HUDEP-2 (cell line): ENCODE results near the gene LCNL1.

Experiments used
- DNase-seq, 76 experiments: peaks; one replicate each; lab custom pipeline; 2025; ENCODE audit not compliant: unreplicated experiment in 76 of 76; lab: John Stamatoyannopoulos, UW

Gene LCNL1

GRCh38 chr9:136946228-136947027 is 36.4 kb upstream of the LCNL1 start:
- no peak for DNase-seq

- no peak for DNase-seq
These were observed 35.5 kb upstream of the LCNL1 start for GRCh38 chr9:136947028-136947891.

GRCh38 chr9:136947955-136948510 is 34.8 kb upstream of the LCNL1 start:
- peak in 44 of 76 experiments; percentile 5 to 52 (median 28) for DNase-seq

GRCh38 chr9:136949239-136949816 is 33.5 kb upstream of the LCNL1 start:
- DNase-seq: no peak

GRCh38 chr9:136949817-136950655 is 32.8 kb upstream of the LCNL1 start:
- peak in 74 of 76 experiments; percentile 39 to 96 (median 88) for DNase-seq

GRCh38 chr9:136950656-136951276 is 32.0 kb upstream of the LCNL1 start:
- no peak for DNase-seq

- DNase-seq: no peak
These were observed 31.1 kb upstream of the LCNL1 start, which contains the start of gene LCN12 for GRCh38 chr9:136951541-136952320. LCN12 (plus strand) TSS chr9:136952273; CDS start chr9:136952328, 55 bp downstream.

- no peak for DNase-seq
These were observed 30.4 kb upstream of the LCNL1 start for GRCh38 chr9:136952321-136952850.

- DNase-seq: no peak
These were observed 29.7 kb upstream of the LCNL1 start for GRCh38 chr9:136952876-136953770.

- no peak for DNase-seq
These were observed 29.0 kb upstream of the LCNL1 start for GRCh38 chr9:136953771-136954269.

GRCh38 chr9:136954270-136955083 is 28.3 kb upstream of the LCNL1 start:
- DNase-seq: no peak

GRCh38 chr9:136955202-136955942 is 27.4 kb upstream of the LCNL1 start:
- no peak for DNase-seq

GRCh38 chr9:136955943-136956335 is 26.9 kb upstream of the LCNL1 start:
- DNase-seq: no peak

GRCh38 chr9:136956604-136957003 is 26.2 kb upstream of the LCNL1 start:
- no peak for DNase-seq

GRCh38 chr9:136957461-136957860 is 25.3 kb upstream of the LCNL1 start:
- no peak for DNase-seq

- DNase-seq: no peak
These were observed 24.9 kb upstream of the LCNL1 start for GRCh38 chr9:136957901-136958300.
